Peyer's patch (tissue), 4 donors: ENCODE data around the gene ZBTB7C.

Source experiments
- CTCF ChIP-seq, 6 experiments: fragments of 450-650 bp in 4 of 6; fragments of 200-600 bp in 2 of 6; sonication (generic) in 1 of 6; IDR thresholded peaks; one replicate each; pipeline ENCODE4 v1.5.1; 2017 to 2019; ENCODE audit warnings: antibody characterized with exemption in 6 of 6, mild to moderate bottlenecking in 3 of 6, moderate library complexity in 1 of 6
- POLR2A ChIP-seq, 2 donors: fragments of 450-650 bp; IDR thresholded peaks; one replicate each; pipeline ENCODE4 v1.5.1; 2017; ENCODE audit warnings: antibody characterized with exemption in 2 of 2, mild to moderate bottlenecking in 2 of 2, moderate library complexity in 2 of 2

GRCh38 chr18:48452861-48453323, 43.7 kb upstream of the ZBTB7C start:
- TF ChIP-seq POLR2A (IDR thresholded peaks at IDR 0.05) (no peak), CTCF (IDR thresholded peaks at IDR 0.05) (no peak)
